Peyer's patch (tissue), 4 donors: ENCODE measurements around the gene GRIP1. TPM values are rescaled to one million over a fixed set of nuclear protein-coding genes. Genes with fewer than 3 reads are reported as not detected.

Source experiments
- DNase-seq, 3 donors: peaks; one replicate each; pipeline ENCODE4 v3.0.0-alpha.2; 2017 to 2019
- H3K27ac ChIP-seq, 4 donors: fragments of 200-600 bp; sonication (generic); one replicate each; pipeline ENCODE4 v1.5.1; 2016 to 2019
- H3K27me3 ChIP-seq, 2 donors: fragments of 200-600 bp; sonication (generic); one replicate each; pipeline ENCODE4 v1.5.1; 2019
- H3K36me3 ChIP-seq, 3 donors: fragments of 200-600 bp; sonication (generic); one replicate each; pipeline ENCODE4 v1.5.1; 2016 to 2019
- H3K4me1 ChIP-seq, 4 donors: fragments of 200-600 bp; sonication (generic); one replicate each; pipeline ENCODE4 v1.5.1; 2016 to 2019
- H3K4me3 ChIP-seq, 4 donors: fragments of 200-600 bp; sonication (generic); 1 replicate in 3 of 4; 2 replicates in 1 of 4; pipeline ENCODE4 v1.5.1; 2016 to 2019; ENCODE audit warnings: mild to moderate bottlenecking in 1 of 4
- H3K9me3 ChIP-seq, 4 donors: fragments of 200-600 bp; sonication (generic); one replicate each; pipeline ENCODE4 v1.5.1; 2016 to 2019; ENCODE audit warnings: mild to moderate bottlenecking in 1 of 4
- CTCF ChIP-seq, 6 experiments: fragments of 450-650 bp in 4 of 6; fragments of 200-600 bp in 2 of 6; sonication (generic) in 1 of 6; IDR thresholded peaks; one replicate each; pipeline ENCODE4 v1.5.1; 2017 to 2019; ENCODE audit warnings: antibody characterized with exemption in 6 of 6, mild to moderate bottlenecking in 3 of 6, moderate library complexity in 1 of 6
- POLR2A ChIP-seq, 2 donors: fragments of 450-650 bp; IDR thresholded peaks; one replicate each; pipeline ENCODE4 v1.5.1; 2017; ENCODE audit warnings: antibody characterized with exemption in 2 of 2, mild to moderate bottlenecking in 2 of 2, moderate library complexity in 2 of 2
- total RNA-seq, 4 donors: library from RNA; depleted of rRNA; stranded (reverse); fragments of >200 nt; gene quantifications; one replicate each; pipeline ENCODE4 v1.1.0, GENCODE V29; 2016

GRIP1 gene
- total RNA-seq, 4 donors from 2014 or later: 0.66 to 5.2 (median 1.4) TPM

- no peak for DNase-seq
- no peaks in the 10 kb centered on the region for H3K4me1 ChIP-seq
- no peak overlapping the region for H3K27ac ChIP-seq
- H3K4me3 ChIP-seq: no peak overlapping the region
- no peak for TF ChIP-seq CTCF (IDR thresholded peaks at IDR 0.05)
- no peak for TF ChIP-seq POLR2A (IDR thresholded peaks at IDR 0.05)
- H3K27me3 ChIP-seq: no peaks in the 10 kb centered on the region
- no peaks in the 10 kb centered on the region for H3K36me3 ChIP-seq
- H3K9me3 ChIP-seq: no peaks in the 10 kb centered on the region
These were observed 303.3 kb downstream of the GRIP1 start for GRCh38 chr12:66375560-66375959.

- no peaks in the 10 kb centered on the region for H3K36me3 ChIP-seq
- no peak overlapping the region for H3K27ac ChIP-seq
- no peaks in the 10 kb centered on the region for H3K27me3 ChIP-seq
- no peak for DNase-seq
- no peaks in the 10 kb centered on the region for H3K9me3 ChIP-seq
- TF ChIP-seq CTCF (IDR thresholded peaks at IDR 0.05) (no peak), POLR2A (IDR thresholded peaks at IDR 0.05) (no peak)
- no peaks in the 10 kb centered on the region for H3K4me1 ChIP-seq
- H3K4me3 ChIP-seq: no peak overlapping the region
These were observed 306.9 kb downstream of the GRIP1 start for GRCh38 chr12:66371982-66372381.

GRCh38 chr12:66367015-66367667 lies 311.7 kb downstream of the GRIP1 start:
- no peak for DNase-seq
- no peaks in the 10 kb centered on the region for H3K27me3 ChIP-seq
- H3K4me3 ChIP-seq: no peak overlapping the region
- H3K27ac ChIP-seq: no peak overlapping the region
- no peak for TF ChIP-seq CTCF (IDR thresholded peaks at IDR 0.05)
- TF ChIP-seq POLR2A (IDR thresholded peaks at IDR 0.05): no peak
- H3K36me3 ChIP-seq: no peaks in the 10 kb centered on the region
- no peaks in the 10 kb centered on the region for H3K4me1 ChIP-seq
- no peaks in the 10 kb centered on the region for H3K9me3 ChIP-seq

GRCh38 chr12:66365718-66366490 lies 313.0 kb downstream of the GRIP1 start:
- no peaks in the 10 kb centered on the region for H3K9me3 ChIP-seq
- no peaks in the 10 kb centered on the region for H3K27me3 ChIP-seq
- no peak for DNase-seq
- H3K36me3 ChIP-seq: no peaks in the 10 kb centered on the region
- TF ChIP-seq CTCF (IDR thresholded peaks at IDR 0.05) (no peak), POLR2A (IDR thresholded peaks at IDR 0.05) (no peak)
- no peak overlapping the region for H3K27ac ChIP-seq
- H3K4me1 ChIP-seq: no peaks in the 10 kb centered on the region
- H3K4me3 ChIP-seq: no peak overlapping the region

GRCh38 chr12:66361703-66362102 lies 317.2 kb downstream of the GRIP1 start:
- H3K36me3 ChIP-seq: no peaks in the 10 kb centered on the region
- H3K9me3 ChIP-seq: no peaks in the 10 kb centered on the region
- H3K27ac ChIP-seq: no peak overlapping the region
- H3K27me3 ChIP-seq: no peaks in the 10 kb centered on the region
- H3K4me3 ChIP-seq: no peak overlapping the region
- DNase-seq: no peak
- H3K4me1 ChIP-seq: no peaks in the 10 kb centered on the region
- TF ChIP-seq POLR2A (IDR thresholded peaks at IDR 0.05): no peak
- TF ChIP-seq CTCF (IDR thresholded peaks at IDR 0.05): no peak
